Measurements from ENCODE around the gene SUPT5H. TPM values are rescaled to one million over a fixed set of nuclear protein-coding genes. Genes with fewer than 3 reads are reported as not detected.

Gene SUPT5H
- total and polyA plus RNA-seq, 5 experiments from 2014 or later, result 79.9 to 196 (median 115) TPM

DNA sequence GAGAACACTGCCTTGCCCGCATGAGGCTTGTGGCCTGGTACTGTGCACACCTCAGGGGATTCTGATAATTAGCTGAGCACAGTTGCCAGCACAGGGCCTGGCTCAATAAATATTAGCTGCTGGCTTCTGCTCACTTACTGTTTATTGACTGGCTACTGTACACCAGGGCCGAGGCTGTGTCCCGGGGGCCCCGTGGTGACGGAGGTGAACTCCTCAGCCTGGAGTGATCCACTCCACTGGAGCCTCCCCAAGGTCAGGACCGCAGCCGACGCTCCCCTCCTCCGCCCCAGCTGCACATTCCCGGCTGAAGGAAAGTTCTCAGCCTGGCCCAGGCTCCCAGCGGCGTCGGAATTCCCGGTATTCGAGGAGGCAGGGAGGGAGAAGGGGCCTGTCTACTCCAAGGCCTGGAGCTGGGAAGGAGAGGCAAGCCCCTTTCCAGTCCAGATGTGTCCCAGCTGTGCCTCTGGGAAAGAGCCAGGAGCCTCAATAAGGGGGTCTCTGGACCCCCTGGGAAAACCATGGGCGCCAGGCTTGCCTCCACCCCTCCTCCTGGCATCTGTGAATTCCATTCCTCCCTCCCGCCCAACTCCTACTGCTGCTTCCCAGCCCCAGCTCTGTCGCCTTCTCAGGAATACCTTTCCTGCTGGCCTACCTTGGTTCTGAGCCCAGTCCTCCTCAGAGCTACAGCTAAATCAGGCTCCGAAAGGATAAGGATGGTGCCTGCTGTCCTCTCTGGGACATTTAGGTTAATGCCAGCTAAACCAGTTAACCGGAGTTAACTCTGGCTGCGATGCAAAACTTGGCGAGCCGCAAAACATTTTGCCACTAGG is 16.9 kb upstream of the SUPT5H start:
- Mint-ChIP-seq H3K4me1 (peaks cover 0 to 20% (median 15%) of the 10 kb centered on the region in 4 donors), H3K27ac (peak overlapping the region in 2 of 10 donors; percentile 34 to 48), H3K36me3 (peaks cover 0 to 26% (median 7%) of the 10 kb centered on the region in 3 donors), H3K9me3 (no peaks in the 10 kb centered on the region), H3K4me3 (no peak overlapping the region), H3K27me3 (no peaks in the 10 kb centered on the region)
- DNase-seq, result no peak
- POLR2A ChIA-PET, result interaction anchor here (0.8 to 1.1 kb wide), 3 partner anchors 9 to 20 kb away, joined by 3 to 4 read pairs (median 3); partner anchors contain the start of gene SUPT5H
- ATAC-seq, result no peak

DNA sequence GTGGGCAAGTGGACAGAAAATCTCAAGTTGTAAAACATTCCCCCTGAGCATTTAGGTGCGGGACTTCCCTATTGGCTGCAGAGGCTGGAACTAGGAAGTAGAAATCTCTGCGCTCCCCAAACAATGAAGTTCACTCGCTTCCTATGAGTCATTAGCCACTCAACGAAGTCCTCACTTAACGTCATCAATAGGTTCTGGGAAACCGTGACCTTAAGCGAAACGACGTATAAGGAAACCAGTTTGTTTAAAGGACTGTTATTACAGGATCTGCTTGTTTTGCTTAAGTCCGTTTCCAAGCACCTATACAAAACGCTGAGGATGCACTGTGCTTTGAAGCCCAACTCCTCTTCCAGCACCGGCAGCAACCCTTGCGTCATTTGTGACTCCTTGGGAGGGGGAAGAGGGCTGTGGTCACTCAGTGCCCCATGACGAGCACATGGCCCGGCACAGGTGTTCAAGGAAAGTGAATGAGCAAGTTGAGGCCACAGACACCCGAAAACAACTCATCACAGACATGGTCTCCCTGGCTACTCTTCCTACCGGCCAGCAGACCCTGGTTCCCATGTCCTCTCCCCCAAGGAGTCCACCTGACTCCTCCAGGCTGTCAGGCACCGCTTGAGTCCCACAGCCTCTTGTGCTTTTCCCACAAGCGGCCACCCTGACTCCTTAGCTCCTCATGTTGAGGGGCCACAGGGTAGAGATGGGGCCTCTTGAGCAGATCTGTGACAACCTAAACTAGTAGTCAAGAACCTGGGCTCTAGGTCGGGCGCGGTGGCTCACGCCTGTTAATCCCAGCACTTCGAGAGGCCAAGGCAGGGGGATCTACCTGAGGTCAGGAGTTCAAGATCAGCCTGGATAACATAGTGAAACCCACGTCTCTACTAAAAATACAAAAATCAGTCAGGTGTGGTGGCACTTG is 14.4 kb upstream of the SUPT5H start:
- POLR2A ChIA-PET, result interaction anchor here (1.0 kb wide), 1 partner anchor 39 kb away, joined by 4 read pairs; no protein-coding TSS in a partner anchor
- peaks cover 0 to 38% (median 12%) of the 10 kb centered on the region in 3 donors for H3K36me3 Mint-ChIP-seq
- peaks cover 12 to 42% (median 28%) of the 10 kb centered on the region in 4 donors for H3K4me1 Mint-ChIP-seq
- ATAC-seq (no peak), DNase-seq (no peak)
- peak overlapping the region in 2 of 10 donors; percentile 28 to 48 for H3K4me3 Mint-ChIP-seq
- H3K27ac Mint-ChIP-seq, result peak overlapping the region in 5 of 10 donors; percentile 3 to 63 (median 53)
- no peaks in the 10 kb centered on the region for H3K9me3 Mint-ChIP-seq
- H3K27me3 Mint-ChIP-seq, result peaks cover 0 to 3% (median 0%) of the 10 kb centered on the region in 5 donors

DNA sequence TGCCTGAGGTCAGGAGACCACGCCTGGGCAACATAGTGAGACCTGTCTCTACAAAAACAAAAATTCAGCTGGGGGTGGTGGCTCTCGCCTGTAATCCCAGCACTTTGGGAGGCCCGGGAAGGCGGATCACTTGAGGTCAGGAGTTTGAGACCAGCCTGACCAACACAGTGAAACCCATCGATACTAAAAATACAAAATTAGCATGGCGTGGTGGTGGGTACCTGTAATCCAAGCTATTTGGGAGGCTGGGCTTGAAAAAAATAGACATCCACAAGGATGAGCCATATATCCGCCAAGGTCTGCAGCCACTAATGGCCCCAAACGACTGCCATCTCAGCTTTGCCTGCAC is 12.7 kb upstream of the SUPT5H start:
- peak overlapping the region in 7 of 10 donors; percentile 13 to 97 (median 51) for H3K27ac Mint-ChIP-seq
- H3K27me3 Mint-ChIP-seq, result peaks cover 0 to 5% (median 0%) of the 10 kb centered on the region in 5 donors
- no peaks in the 10 kb centered on the region for H3K9me3 Mint-ChIP-seq
- H3K36me3 Mint-ChIP-seq, result peaks cover 0 to 38% (median 12%) of the 10 kb centered on the region in 3 donors
- H3K4me3 Mint-ChIP-seq, result peak overlapping the region in 3 of 10 donors; percentile 7 to 36 (median 26)
- ATAC-seq, result no peak
- POLR2A ChIA-PET, result interaction anchor here (0.9 to 1.5 kb wide), 5 partner anchors 8 to 34 kb away, joined by 3 to 5 read pairs (median 4); partner anchors contain the start of genes PLEKHG2 and SUPT5H
- peaks cover 21 to 53% (median 40%) of the 10 kb centered on the region in 4 donors for H3K4me1 Mint-ChIP-seq
- no peak for DNase-seq

DNA sequence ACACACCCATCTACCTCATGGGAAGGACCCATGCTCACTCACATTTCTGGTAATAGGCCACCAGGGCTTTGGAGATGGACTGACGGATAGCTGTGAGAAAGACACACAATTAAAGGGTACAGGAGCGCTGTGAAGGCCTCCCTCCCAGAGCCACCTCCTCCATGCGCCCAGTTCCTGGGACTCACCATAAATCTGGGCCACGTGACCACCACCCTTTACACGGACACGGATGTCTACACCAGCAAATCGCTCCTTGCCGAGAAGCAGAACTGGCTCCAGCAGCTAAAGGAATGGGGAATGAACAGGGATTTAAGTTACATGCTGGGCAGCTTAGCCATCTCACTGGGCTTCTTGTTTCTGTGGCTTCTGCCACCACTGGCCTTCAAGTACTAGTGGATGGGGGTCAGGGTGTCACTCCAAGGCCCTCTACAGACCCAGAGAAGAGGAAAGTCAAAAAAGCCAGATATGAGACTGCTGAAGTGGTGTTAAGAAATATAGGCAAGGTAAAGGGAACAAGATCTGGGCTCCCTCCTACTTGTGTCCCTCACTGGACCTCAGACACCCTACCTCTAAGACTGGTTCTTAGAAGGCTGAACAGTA is 11.8 kb upstream of the SUPT5H start:
- DNase-seq, result no peak
- peak overlapping the region in 9 of 10 donors; percentile 53 to 99 (median 77) for H3K27ac Mint-ChIP-seq
- peaks cover 0 to 5% (median 0%) of the 10 kb centered on the region in 5 donors for H3K27me3 Mint-ChIP-seq
- H3K36me3 Mint-ChIP-seq, result peaks cover 0 to 38% (median 12%) of the 10 kb centered on the region in 3 donors
- no peak for ATAC-seq
- H3K4me1 Mint-ChIP-seq, result peaks cover 21 to 53% (median 40%) of the 10 kb centered on the region in 4 donors
- peak overlapping the region; percentile 54 to 100 (median 100) for H3K4me3 Mint-ChIP-seq
- no peaks in the 10 kb centered on the region for H3K9me3 Mint-ChIP-seq
- POLR2A ChIA-PET, result interaction anchor here (0.7 to 3.4 kb wide), 6 partner anchors 12 to 42 kb away, joined by 3 to 91 read pairs (median 6); partner anchors contain the start of genes MED29, PAF1, PLEKHG2 and SUPT5H

DNA sequence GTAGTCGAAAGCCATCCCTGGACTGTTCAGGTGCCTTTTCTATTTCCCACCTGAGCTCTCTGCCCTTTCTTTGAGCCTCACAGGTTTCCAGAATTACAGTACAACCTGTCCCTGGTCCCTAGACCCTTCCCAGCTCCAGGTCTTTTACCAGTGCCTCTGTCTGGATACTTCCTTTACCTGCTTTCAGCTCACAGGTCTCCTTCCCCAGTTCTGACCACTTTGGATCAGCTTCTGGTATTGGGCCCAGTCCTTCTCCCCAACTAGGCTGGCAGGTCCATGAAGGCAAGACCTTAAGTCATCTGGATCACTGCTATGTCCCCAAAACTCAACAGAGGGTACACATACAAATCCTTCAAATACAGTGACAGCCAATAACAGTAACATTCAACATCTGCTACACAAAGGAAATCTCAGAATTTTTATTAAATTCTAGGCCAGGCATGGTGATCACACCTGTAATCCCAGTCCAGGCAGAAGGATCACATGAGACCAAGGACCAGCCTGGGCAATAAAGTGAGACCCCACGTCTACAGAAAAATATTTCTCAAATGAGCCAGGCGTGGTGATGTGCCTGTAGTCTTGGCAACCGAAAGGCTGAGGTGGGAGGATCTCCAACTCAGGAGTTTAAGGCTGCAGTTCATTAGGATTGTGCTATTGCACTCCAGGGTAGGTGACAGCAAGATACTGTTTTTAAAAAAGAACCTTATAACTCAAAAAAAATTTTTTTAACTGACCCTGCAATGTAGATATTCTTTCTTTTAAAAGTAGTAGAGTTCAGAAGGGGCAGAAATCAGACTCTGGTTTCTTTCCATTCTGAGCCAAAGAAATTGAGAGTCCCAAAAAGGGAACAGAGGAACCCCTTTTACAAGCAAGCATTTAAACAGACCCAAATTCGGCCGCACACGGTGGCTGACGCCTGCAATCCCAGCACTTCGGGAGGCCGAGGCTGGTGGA is 11.0 kb upstream of the SUPT5H start:
- no peaks in the 10 kb centered on the region for H3K9me3 Mint-ChIP-seq
- POLR2A ChIA-PET, result interaction anchor here (0.7 to 3.4 kb wide), 23 partner anchors 7 to 399 kb away, joined by 3 to 106 read pairs (median 9); partner anchors contain the start of genes DYRK1B, EID2, GMFG and MED29
- peaks cover 0 to 38% (median 12%) of the 10 kb centered on the region in 3 donors for H3K36me3 Mint-ChIP-seq
- peak overlapping the region; percentile 43 to 99 (median 98) for H3K27ac Mint-ChIP-seq
- H3K4me1 Mint-ChIP-seq, result peaks cover 21 to 53% (median 40%) of the 10 kb centered on the region in 4 donors
- no peak for ATAC-seq
- peak overlapping the region; percentile 95 to 100 (median 100) for H3K4me3 Mint-ChIP-seq
- peaks cover 0 to 5% (median 0%) of the 10 kb centered on the region in 5 donors for H3K27me3 Mint-ChIP-seq
- DNase-seq, result no peak

DNA sequence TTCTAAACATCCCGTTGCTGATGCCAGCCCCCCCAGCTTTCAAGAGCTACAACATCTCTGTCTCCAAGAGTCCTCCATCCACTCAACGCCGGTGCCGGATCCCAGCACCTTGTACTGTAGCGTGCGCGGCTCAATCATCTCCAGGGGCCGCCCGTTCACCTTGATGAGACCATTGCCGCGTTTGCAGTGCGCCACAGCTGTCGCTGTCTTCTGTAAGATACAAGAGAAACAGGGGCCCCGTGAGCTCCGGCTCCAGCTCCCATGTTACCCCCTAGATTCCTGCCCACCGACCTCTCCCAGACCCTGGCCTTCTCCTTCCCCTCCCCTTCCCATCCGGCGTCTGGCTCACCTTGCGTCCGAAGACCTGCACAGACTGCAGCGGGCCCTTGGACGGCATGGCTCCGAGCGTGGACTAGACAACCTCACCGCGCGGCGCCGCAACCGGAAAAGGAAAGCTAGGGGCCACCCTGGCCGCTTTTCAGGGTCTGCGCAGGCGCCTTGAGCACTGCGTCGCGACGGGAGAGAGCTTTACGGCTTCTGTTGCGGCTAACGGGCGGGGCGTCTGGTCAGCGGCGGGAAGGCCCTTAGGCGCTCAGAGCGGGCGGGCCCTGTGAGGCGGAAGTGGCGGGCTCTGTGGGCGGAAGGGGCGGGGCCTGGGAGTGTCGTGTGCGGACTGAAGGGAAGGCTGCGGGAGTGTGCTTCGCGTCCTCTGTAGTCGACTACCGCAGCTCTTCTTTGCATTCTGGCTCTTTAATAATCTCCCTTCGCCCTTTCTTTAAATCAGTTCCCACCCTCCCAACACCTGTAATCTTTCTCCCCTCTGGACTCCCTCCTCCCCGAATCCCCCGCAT is 9.7 kb upstream of the SUPT5H start, which contains the start of gene RPS16:
TSS of gene RPS16 (minus strand) at position 451 of the 851 bp plus-strand sequence. CDS start at position 397, 54 bp downstream.
- H3K27me3 Mint-ChIP-seq, result peaks cover 0 to 5% (median 0%) of the 10 kb centered on the region in 5 donors
- peak within 1 kb of the TSS; percentile 95 to 100 (median 100) for H3K4me3 Mint-ChIP-seq
- DNase-seq, result peak; percentile 97 to 99 (median 98)
- H3K4me1 Mint-ChIP-seq, result peaks cover 21 to 53% (median 40%) of the 10 kb centered on the region in 4 donors
- POLR2A ChIA-PET, result interaction anchor here (0.5 to 3.4 kb wide), 47 partner anchors 9 to 1828 kb away, joined by 3 to 106 read pairs (median 5); partner anchors contain the start of genes DLL3, DYRK1B, EID2 and EID2B
- ATAC-seq, result peak; percentile 94 to 95
- peak within 1 kb of the TSS; percentile 97 to 99 (median 98) for H3K27ac Mint-ChIP-seq
- peaks cover 0 to 36% (median 12%) of the 10 kb centered on the region in 3 donors for H3K36me3 Mint-ChIP-seq
- H3K9me3 Mint-ChIP-seq, result no peaks in the 10 kb centered on the region

DNA sequence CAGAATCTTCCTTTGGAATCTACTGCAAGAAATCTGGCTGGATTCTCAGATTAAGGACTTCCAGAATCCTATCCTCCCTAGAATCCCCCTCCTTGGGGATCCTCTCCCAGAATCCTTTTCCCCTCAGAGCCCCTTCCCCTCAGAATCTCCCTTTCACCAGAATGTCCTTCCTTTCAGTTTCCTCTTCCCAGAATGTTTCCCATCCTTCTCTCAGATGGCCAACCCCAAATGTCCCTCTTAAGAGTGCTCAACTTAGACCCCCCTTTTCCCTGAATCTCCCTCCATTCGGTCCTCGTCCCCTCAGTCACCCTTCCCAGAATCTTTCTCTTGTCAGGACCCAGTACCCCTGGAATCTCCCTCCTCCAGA is 9.0 kb upstream of the SUPT5H start:
- H3K36me3 Mint-ChIP-seq, result peaks cover 0 to 30% (median 12%) of the 10 kb centered on the region in 3 donors
- H3K9me3 Mint-ChIP-seq, result no peaks in the 10 kb centered on the region
- ATAC-seq, result no peak
- peaks cover 0 to 5% (median 0%) of the 10 kb centered on the region in 5 donors for H3K27me3 Mint-ChIP-seq
- DNase-seq, result no peak
- H3K4me3 Mint-ChIP-seq, result peak overlapping the region; percentile 95 to 100 (median 100)
- H3K4me1 Mint-ChIP-seq, result peaks cover 21 to 48% (median 38%) of the 10 kb centered on the region in 4 donors
- POLR2A ChIA-PET, result interaction anchor here (0.5 to 3.4 kb wide), 42 partner anchors 9 to 1827 kb away, joined by 3 to 106 read pairs (median 6); partner anchors contain the start of genes DLL3, DYRK1B, EID2 and EID2B
- H3K27ac Mint-ChIP-seq, result peak overlapping the region; percentile 97 to 99 (median 98)

DNA sequence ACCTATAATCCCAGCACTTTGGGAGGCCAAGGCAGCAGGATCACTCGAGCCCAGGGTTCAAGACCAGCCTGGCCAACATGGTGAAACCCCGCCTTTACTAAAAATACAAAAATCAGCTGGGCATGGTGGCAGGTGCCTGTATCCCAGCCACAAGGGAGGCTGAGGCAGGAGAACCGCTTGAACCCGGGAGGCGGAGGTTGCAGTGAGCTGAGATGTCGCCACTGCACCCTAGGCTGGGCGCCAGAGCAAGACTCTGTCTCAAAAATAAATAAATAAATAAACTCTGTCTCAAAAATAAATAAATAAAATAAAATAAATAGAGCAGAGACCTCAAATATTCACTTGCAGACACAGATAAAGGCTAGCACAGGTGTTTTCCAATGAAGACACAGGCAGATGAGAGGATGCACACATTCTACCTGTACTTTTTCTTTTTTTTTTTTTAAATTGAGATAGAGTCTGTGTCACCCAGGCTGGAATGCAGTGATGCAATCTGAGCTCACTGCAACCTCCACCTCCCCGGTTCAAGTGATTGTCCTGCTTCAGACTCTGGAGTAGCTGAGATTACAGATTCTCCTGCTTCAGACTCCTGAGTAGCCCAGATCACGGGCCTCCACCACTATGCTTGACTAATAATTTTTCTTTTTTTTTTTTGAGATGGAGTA is 7.0 kb upstream of the SUPT5H start:
- H3K4me3 Mint-ChIP-seq, result no peak overlapping the region
- peaks cover 0 to 5% (median 0%) of the 10 kb centered on the region in 5 donors for H3K27me3 Mint-ChIP-seq
- H3K27ac Mint-ChIP-seq, result no peak overlapping the region
- POLR2A ChIA-PET, result interaction anchor here (0.6 to 1.0 kb wide), 2 partner anchors 29 to 87 kb away, joined by 4 read pairs; no protein-coding TSS in a partner anchor
- peaks cover 0 to 18% (median 5%) of the 10 kb centered on the region in 3 donors for H3K36me3 Mint-ChIP-seq
- H3K4me1 Mint-ChIP-seq, result peaks cover 21 to 39% (median 36%) of the 10 kb centered on the region in 4 donors
- DNase-seq (no peak), ATAC-seq (no peak)
- no peaks in the 10 kb centered on the region for H3K9me3 Mint-ChIP-seq

DNA sequence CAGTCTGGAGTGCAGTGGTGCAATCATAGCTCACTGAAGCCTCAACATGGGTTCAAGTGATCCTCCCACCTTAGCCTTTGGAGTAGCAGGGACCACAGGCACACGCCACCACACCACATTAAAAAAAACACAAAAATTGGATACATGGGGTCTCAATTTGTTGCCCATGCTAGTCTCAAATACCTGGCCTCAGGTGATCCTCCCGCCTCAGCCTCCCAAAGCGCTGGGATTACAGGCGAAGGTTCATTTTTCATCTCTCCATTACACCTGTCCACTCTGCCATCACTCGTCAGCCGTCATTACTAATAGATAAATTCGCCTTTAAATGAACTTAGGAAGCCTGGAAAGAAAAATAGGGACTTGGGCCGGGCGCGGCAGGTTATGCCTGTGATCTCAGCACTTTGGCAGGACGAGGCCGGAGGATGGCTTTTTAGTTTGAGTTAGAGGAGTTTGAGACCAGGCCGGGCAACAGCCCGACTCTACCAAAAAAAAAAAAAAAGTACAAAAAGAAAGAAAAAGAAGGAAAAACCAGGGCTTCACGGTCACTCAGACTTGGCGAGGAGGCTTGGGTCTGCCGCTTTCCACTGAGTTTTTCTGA is 685 bp upstream of the SUPT5H start:
- no peaks in the 10 kb centered on the region for H3K9me3 Mint-ChIP-seq
- POLR2A ChIA-PET, result interaction anchor here (0.6 to 4.6 kb wide), 23 partner anchors 9 to 999 kb away, joined by 3 to 106 read pairs (median 4); partner anchors contain the start of genes EID2B, MED29, PAF1 and PLEKHG2
- ATAC-seq (no peak), DNase-seq (peak in 1 of 10 donors; percentile 20)
- H3K27ac Mint-ChIP-seq, result peak overlapping the region; percentile 96 to 100 (median 99)
- peaks cover 29 to 65% (median 51%) of the 10 kb centered on the region in 4 donors for H3K4me1 Mint-ChIP-seq
- no peaks in the 10 kb centered on the region for H3K27me3 Mint-ChIP-seq
- H3K4me3 Mint-ChIP-seq, result peak overlapping the region; percentile 92 to 100 (median 99)
- H3K36me3 Mint-ChIP-seq, result peaks cover 3 to 29% (median 4%) of the 10 kb centered on the region in 3 donors
